HG02970 (cell line): Measurements from ENCODE around the gene LAX1.
"Not testable (repeated sequence)": the region's sequence is repeated elsewhere in the genome, so short reads cannot be mapped to it uniquely, and the experiment has no call there.

ENCODE experiments used
- ATAC-seq: cut with Tn5 transposase; IDR thresholded peaks from one replicate; pipeline ENCODE4 v1.9.1; 2021; ENCODE audit warnings: mild to moderate bottlenecking, moderate library complexity, moderate number of reproducible peaks; ENCODE audit not compliant: unreplicated experiment, low FRiP score

LAX1 gene

DNA sequence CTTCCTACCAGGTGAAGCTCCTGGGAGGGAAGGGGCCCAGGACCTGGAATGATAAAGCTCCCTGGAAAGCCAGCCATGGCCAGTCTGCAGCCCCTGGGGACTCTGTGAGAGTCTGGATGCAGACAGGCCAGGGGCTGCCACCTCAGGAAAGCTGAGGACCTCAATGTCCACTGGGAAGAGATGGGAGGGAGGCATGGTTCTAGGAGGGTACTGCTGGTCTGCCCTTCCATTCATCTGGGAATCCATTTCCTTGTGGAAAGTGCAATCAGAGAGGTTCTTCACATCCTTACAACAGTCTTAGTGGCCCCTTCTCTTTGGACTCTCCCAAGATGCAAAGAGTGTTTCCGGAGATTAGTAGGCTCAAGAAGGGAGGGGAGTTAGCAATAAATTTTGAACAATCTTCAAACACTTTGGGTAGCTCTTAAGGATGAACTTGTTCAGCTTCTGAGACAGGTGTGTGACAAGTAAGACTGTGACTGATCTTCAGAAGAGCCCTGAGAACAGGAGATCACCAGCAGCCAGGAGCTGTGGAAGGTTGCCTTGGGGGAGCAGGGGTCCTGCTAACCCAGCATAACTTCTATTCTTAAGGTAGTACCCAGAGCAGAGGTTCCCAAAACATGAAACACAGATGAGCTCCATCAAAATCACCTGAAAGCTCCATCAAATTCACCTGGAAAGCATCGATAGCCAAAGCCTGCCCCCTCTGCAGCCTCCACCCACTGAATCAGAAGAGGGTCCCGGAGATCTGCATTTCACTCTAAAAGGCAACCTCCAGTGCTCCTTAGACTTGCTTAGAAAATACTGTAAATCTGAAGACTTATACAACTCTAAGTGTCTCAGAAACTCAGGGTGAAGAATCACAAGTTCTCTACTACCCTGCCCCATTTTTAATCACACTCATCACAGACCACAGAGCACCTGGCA is 616 bp upstream of the LAX1 start:
- ATAC-seq = no peak

DNA sequence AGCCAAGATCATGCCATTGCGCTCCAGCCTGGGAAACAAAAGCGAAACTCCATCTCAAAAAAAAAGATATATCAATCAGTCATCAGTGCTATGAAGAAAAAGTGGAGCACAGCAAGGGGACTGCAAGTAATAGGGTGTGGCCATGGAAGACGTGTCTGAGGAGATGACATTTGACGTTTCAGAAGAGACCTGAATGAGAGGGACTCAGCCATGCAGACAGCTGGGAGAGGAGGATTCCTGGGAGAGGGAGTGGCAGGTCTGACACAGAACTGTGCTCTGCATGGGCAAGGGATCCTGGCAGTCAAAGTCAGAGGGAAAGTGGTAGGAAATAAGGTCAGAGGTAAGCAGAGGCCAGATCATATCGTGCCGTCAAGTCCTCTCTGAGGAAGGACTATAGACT is 3.3 kb downstream of the LAX1 start:
- no peak for ATAC-seq

DNA sequence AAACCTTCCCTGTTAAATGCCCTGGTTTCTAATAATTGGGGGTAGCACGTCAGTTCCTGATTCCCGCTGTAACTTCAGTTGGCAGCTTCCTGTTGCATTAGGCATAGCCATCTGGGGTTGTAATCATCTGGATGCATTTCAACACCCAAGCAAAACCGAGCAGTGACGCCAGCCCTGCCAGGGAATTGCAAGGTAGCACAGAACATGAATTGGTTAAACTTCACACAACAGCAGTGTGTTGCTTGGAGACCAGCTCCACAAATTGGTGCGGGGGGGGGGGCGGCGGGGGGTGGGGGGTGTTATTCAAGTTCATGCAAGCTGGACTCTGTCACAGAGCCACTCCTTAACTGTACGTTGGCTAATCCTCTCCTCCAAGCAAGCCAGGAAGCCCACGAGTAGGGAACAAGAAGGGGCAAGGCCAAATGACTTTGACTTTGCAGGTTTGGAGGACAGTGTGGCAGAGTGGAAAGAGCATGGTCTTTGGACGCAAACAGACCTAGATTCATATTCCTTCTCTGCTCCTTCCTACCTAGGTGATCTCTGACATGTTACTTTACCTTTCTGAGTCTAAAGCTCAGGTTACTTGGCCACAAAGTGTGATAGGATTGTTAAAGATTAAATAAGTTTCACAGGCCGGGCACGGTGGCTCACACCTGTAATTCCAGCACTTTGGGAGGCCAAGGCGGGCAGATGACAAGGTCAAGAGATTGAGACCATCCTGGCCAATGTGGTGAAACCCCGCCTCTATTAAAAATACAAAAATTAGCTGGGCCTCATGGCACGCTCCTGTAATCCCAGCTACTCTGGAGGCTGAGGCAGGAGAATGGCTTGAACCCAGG is 4.7 kb downstream of the LAX1 start:
- no peak for ATAC-seq

DNA sequence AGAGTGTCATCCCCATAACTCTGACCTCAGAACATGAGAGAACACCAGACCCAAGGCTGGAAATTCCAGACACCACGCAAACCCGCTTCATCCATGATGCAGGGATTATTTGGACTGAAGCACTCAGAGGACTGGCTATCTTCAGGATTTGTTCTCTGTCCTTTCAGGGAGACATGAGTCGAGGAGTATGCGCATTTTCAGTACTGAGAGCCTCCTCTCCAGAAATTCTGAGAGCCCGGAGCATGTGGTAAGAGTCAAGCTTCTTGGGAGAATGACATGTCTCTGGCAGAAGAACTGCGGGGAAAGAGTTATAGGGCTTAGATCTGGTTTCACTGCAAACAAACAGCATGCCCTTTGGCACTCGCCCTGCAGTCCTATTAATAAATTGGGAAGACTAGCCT is 6.9 kb downstream of the LAX1 start:
- ATAC-seq = no peak

DNA sequence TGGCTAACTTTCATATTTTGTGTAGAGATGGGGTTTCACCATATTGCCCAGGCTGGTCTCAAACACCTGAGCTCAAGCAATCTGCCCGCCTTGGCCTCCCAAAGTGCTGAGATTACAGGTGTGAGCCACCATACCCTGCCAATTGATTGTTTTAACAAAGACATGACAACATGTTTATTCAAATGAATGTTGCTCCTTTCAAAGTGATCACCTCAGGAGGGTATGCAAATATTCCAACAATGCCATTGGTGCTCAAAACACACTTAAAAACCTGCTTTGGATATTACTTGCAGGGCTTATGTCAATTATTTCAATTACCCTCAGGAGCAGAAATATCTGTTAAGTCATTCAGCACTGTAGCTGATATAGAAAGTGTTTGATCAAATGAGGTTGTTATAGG is 7.9 kb downstream of the LAX1 start:
- no peak for ATAC-seq

DNA sequence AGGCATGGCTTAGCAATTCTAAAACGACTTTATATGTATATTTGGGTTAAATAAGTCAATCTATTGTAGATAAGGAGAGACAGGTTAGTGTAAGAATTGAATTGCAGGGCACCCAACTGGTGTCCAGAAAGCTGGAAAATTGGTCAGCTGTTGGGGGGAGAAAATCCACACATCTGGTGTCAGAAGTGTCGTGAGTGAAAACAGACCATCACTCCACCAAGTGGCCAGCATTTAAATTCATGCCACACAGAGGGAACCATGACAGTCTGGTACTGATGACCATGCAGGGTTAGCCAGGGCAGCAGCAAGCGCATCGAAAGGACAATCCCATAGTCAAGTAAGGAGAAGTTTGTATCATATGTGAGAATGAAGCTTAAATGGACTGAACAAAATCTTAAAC is 11.7 kb downstream of the LAX1 start:
- no peak for ATAC-seq

DNA sequence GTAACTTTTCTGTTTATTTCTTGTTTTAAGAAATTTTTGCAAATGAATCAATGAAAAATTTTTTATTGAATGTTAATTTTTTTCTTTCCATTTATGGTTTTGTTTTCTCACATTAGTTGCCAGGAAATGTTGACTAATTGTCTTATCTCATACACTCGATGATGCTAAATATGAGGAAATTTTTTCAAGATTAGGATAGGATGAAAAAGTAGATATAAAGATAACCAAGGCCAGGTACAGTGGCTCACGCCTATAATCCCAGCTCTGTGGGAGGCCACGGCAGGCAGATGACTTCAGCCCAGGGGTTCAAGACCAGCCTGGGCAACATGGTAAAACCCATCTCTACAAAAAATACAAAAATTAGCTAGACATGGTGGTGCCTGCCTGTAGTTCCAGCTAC is 12.6 kb downstream of the LAX1 start:
- no peak for ATAC-seq

DNA sequence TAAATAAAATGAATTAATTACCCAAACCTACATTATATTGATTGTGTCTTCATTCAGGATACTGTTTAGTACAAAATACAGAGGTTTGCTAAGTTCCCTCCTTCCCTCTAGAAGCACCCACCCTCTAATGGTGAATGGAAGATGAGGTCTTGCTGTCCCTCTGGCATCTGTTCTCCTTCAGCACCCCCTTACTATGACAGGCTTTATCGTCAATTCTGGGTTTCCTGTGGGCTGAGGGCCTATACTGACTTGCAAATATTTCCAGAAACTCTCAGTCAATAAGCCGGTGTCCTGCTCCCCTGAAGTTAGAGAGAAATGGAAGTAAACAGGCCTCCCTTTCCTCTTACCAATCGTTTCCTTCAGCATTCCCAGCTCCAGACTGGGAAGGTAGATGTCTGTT is 13.2 kb downstream of the LAX1 start:
- ATAC-seq = no peak

DNA sequence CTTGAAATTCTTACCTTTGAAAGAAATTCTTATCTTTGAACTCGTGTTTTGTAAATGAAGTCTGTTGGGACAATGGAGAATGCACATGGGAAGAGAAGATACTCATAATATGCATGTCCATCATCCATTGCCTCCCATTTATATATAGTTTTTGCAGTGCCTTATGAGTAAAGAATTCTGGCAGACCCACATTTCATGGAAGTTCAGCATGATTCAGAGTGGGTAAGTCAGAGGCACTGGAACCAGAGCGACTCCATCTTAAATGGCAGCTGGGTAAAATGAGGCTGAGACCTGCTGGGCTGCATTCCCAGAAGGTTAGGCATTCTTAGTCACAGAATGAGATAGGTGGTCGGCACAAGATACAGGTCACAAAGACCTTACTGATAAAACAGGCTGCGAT is 13.8 kb downstream of the LAX1 start:
- no peak for ATAC-seq

DNA sequence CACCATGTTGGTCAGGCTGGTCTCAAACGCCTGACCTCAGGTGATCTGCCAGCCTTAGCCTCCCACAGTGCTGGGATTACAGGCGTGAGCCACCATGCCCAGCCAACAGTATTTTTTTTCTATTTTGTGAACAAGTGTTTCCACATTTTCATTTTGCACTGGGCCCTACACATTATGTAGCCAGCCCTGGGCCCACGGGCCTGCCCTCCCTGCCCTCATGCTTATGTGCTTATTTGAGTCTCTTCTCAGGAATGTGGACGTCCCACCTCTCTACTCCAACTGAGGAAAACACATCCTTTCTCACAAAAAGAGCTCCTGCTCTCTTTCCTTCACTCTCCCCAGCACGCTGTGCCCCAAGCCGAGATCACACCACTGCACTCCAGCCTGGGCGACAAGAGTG is 17.0 kb downstream of the LAX1 start:
- no peak for ATAC-seq

DNA sequence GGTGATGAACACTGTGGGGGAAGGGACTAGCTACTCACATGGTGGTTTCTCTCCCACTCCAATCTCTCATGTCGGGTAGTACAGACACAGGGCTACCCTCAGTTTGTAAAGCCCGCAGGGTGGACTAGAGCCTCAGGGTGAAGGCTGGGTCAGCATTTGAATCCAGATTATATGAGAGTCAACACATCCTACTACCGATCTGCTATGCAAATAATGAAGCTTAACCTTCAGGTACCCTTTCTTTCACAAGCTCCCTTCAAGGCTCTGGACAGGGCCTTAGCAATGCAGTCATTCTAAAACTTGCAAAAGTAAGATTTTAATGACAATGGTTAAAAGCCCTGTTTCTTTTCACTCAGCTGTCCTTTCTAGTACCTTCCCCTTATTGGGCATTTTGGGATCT is 25.0 kb downstream of the LAX1 start:
- no peak for ATAC-seq

DNA sequence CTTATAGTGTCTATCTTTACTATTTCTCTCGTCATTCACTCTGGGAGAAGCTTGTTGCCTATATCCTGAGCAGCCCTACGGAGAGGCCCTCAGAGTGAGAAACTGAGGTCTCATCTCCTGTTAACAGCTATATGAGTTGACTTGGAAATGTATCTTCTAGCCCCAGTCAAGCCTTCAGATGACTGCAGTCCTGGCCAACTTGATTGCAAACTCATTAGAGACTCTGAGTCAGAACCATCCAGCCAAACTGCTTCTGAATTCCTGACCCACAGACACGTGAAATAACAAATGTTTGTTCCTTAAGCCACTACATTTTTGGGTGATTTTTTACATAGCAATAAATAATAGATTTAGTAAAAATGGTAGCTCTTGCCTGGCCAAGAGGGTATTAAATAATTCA is 26.5 kb downstream of the LAX1 start:
- no peak for ATAC-seq

DNA sequence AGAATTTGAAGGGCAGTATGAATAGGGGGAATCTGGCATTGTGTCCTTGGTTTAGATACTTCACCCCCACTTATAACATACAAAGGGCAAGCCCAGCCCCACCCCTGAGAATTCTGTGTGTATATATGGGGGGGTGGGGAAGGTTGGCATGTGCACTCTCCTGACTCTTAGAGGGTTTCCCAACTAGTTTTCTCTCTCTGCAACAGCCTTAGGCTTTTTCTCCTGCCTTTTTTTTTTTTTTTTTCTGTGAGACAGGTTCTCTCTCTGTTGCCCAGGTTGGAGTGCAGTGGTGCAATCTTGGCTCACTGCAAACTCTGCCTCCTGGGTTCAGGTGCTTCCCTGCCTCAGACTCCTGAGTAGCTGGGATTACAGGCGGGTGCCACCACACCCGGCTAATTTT is 27.5 kb downstream of the LAX1 start:
- ATAC-seq = no peak

DNA sequence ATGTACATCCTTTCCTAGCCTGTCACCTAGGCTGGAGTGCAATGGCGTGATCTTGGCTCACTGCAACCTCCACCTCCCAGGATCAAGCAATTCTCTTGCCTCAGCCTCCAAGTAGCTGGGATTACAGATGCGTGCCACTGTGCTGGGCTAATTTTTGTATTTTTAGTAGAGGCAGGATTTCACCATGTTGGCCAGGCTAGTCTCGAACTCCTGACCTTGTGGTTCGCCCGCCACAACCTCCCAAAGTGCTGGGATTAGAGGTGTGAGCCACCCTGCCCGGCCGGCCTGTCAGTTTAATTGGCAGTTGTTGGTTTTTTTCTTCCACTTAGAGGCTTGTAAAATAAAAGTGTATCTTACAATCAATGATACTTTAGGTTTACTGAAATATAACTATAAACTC is 28.6 kb downstream of the LAX1 start:
- ATAC-seq = not testable (repeated sequence)

DNA sequence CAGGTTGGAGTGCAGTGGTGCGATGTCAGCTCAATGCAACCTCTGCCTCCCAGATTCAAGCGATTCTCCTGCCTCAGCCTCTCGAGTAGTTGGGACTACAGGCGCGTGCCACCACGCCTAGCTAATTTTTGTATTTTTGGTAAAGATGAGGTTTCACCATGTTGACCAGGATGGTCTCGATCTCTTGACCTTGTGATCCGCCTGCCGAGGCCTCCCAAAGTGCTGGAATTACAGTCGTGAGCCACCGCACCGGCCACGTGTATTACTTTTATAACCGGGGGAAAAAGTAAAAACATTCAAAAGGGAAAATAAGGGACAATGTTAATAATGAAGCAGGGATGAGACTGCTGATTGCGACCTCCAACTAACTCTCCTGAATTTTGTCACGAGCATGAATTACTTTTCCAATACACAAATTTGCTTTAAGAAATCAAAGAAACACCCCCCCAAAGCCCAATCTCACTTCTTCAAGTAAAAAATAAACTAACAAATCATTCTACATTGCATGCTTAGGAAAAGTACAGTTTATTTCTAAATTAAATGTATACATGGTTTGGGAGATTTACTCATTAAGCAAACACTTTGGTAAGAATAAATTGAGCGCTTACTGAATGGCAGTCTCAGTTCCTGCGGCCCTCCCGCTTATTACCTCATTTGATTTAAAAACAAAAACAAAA is 29.9 kb downstream of the LAX1 start:
- ATAC-seq = no peak

DNA sequence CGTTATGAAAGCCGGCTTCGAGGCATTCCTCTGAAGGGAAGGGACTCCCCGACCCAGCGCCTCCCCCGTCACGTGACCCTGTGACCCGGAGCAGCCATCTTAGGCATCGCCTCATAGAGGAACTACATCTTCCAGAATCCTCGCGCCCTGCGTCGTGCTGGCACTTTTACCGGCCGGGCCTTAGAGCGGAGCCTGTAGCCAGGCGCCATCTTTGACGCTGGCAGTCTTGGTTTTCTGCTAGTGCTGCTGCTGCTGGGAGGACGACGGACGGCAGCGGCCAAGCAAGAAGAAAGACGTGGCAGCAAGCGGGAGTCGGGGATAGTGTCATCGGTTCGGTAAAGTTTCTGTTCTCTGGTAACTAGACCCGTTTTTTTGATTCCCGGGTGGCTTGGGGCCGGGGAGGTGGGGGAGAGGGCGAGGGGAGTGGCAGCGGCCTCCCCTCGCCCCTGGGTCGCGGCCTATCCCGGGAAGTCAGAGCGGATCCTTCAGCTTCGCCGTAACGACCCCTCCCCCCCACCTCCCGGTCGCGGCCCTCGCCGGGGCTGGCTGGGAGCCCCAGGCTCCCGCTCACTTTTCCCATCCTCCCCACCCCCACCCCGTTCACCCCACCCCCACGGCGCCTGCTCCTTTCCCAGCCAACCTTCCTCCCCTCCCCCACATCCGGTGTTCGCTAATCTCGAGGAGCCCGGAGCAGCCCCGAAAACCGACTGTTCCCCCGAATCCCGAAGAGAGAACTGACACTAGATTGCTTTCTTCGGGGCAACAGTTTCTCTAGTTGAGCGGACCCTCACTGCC is 30.7 kb downstream of the LAX1 start, which contains the start of the genes ZBED6 and ZC3H11A:
ZBED6 (plus strand) TSS at position 183 of the 795 bp plus-strand sequence. CDS start 1,900 bp downstream, outside the sequence.
ZC3H11A (plus strand) TSS at position 183 of the 795 bp plus-strand sequence. CDS start 21,448 bp downstream, outside the sequence.
- ATAC-seq = peak; percentile 93

DNA sequence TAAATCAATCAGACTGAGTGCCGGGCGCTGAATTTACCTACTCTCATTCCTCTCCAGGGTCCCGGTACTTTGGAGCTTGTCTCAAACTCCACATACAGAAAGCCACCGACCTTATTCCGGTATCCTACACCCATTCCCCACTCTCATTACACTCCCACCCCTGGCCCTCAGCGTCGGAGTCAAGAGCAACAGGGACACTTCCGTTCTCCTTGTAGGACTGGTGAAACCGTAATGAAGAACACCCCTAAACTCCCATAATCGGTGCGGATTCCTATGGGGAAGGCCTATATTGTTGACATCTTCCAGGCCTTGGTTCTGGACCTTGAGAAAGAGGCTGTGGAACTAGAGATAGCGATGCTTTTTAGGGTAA is 31.2 kb downstream of the LAX1 start:
- ATAC-seq = no peak

DNA sequence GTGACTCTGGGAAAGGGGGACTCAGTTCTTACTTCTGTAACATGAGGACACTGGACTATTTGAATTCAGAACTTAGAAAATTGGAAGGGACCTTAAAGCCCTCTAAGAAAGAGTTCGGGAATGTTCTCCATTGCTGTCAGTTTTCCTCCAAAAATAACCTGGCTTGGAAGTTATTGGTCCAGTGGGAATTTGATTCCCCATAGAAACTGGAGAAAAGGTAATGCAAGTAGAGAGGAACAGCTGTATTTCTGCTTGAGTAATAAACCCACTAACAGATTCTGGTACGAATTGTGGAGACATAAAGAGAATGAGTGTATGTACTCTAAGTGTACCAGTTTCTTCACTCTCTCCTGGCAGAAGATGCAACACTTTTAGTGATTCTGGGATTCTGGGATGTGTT is 32.2 kb downstream of the LAX1 start:
- no peak for ATAC-seq

DNA sequence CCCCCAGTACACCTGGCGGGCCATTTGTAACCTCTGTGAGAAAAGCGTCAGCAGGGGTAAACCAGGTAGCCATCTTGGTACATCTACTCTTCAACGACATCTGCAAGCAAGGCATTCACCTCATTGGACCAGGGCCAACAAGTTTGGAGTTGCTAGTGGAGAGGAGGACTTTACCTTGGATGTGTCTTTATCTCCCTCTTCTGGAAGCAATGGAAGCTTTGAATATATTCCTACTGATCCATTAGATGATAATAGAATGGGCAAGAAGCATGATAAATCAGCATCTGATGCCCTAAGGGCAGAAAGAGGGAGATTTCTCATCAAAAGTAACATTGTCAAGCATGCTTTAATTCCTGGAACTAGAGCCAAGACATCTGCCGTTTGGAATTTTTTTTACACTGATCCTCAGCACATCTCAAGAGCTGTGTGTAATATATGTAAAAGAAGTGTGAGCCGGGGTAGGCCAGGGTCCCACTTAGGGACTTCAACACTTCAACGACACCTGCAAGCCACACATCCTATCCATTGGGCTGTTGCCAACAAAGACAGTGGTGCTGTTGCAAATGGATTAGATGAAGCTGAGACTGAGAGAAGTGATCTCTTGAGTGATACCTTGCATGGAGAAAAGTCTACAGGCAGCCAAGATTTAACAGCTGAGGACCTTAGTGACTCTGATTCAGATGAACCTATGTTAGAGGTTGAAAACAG is 33.1 kb downstream of the LAX1 start:
- no peak for ATAC-seq
